LNCAP (cell line): ENCODE data around the gene TSPAN7.

Experiments
- CTCF ChIP-seq: fragments of 450-650 bp; IDR thresholded peaks from 2 replicates; pipeline ENCODE4 v1.5.1; 2017; ENCODE audit warnings: mild to moderate bottlenecking

TSPAN7 gene

GRCh38 chrX:38727668-38728067, 166.3 kb downstream of the TSPAN7 start:
- no peak for TF ChIP-seq CTCF

- no peak for TF ChIP-seq CTCF
Observed at GRCh38 chrX:38732866-38733265, 171.5 kb downstream of the TSPAN7 start.
